Uterine smooth muscle cell (primary cell): ENCODE measurements around the gene ST8SIA2. TPM values are rescaled to one million over a fixed set of nuclear protein-coding genes. Genes with fewer than 3 reads are reported as not detected.

ENCODE experiments used
- total RNA-seq: library from RNA; depleted of rRNA; stranded (reverse); fragments of >200 nt; gene quantifications from 2 replicates; pipeline ENCODE4 v1.2.3, GENCODE V29; 2014

ST8SIA2 gene, protein sequence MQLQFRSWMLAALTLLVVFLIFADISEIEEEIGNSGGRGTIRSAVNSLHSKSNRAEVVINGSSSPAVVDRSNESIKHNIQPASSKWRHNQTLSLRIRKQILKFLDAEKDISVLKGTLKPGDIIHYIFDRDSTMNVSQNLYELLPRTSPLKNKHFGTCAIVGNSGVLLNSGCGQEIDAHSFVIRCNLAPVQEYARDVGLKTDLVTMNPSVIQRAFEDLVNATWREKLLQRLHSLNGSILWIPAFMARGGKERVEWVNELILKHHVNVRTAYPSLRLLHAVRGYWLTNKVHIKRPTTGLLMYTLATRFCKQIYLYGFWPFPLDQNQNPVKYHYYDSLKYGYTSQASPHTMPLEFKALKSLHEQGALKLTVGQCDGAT
- under 0.01 TPM in 1 of 2 replicates, not detected in the other for total RNA-seq

DNA sequence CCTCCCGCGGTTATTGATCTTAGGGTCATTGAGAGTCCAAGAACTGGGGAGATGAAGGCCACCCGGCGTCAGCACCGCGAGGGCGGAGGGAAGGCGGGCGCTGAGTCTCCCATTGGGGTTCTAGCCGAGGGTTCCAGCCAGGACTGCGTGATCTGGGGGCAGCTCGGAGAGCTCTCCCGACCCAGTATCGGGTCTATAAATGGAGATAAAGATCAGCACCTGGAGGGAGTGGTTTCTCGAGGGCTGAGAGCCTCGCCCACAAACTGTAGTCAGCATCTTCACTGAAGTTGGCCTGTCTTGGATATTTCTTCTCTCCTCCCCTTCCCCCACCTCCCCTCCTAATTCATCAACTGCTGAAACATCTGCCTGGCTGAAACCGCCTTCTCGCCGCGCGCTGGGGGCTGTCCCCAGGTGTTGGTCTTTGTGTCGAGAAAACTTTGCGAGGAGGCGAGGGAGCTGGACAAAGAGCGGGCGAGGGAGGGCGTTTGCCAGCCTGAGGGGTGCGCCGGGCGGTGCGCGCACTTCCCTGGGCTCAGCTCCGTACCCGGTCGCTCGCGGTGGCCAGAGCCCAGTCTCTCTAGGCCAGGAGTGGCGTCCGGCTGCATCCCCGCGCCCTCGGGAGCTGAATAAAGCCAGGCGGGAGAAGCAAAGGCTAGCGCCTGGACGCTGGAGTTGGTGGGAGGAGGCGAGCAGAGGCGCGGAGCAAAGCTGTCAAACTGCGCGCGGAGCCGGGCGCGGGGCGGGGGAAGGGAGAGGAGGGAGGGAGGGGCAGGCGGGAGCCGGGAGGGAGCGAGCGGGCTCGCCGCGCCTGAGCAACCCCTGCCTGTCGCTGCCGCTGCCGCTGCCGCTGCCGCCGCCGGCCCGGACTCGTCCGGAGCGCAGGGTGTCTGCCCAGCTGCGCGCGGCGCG, at the start of gene ST8SIA2:
Gene ST8SIA2 (plus strand): TSS at position 811 of the 909 bp plus-strand sequence. CDS start 184 bp downstream, outside the sequence.

